ENCODE results near the gene CCDC47. TPM values are rescaled to one million over a fixed set of nuclear protein-coding genes. Genes with fewer than 3 reads are reported as not detected.

CCDC47 gene
- total RNA-seq, 6 experiments from 2014 or later = 70.5 to 83.2 (median 74.8) TPM

DNA sequence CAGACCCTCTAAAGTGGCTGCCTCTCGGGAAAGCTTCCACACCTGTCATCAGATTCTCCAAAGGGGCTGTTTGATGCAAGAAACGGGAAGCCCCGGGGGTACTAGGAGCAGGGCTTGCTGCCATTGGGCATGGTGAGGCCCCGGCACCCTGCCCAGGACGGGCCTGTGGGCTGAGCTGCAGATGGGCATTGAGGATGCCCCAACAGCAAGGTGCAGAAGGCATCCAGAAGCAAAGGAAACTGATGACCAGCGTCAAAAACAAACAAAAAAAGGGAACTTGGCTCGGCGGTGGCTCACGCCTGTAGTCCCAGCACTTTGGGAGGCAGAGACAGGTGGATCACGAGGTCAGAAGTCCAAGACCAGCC, 72.0 kb downstream of the CCDC47 start:
- no peak for DNase-seq
- H3K27me3 Mint-ChIP-seq (ENCODE audit: insufficient read depth) = peaks cover 7% of the 10 kb centered on the region
- H3K4me3 Mint-ChIP-seq = peak overlapping the region; percentile 43; the same call in 1 of the 2 replicates
- no peaks in the 10 kb centered on the region for H3K4me1 Mint-ChIP-seq (ENCODE audit: low read depth)
- peaks cover 9% of the 10 kb centered on the region; the same call in 1 of the 2 replicates for H3K36me3 Mint-ChIP-seq (ENCODE audit: low read depth)
- TF ChIP-seq, protein P1, sequence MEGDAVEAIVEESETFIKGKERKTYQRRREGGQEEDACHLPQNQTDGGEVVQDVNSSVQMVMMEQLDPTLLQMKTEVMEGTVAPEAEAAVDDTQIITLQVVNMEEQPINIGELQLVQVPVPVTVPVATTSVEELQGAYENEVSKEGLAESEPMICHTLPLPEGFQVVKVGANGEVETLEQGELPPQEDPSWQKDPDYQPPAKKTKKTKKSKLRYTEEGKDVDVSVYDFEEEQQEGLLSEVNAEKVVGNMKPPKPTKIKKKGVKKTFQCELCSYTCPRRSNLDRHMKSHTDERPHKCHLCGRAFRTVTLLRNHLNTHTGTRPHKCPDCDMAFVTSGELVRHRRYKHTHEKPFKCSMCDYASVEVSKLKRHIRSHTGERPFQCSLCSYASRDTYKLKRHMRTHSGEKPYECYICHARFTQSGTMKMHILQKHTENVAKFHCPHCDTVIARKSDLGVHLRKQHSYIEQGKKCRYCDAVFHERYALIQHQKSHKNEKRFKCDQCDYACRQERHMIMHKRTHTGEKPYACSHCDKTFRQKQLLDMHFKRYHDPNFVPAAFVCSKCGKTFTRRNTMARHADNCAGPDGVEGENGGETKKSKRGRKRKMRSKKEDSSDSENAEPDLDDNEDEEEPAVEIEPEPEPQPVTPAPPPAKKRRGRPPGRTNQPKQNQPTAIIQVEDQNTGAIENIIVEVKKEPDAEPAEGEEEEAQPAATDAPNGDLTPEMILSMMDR (IDR thresholded peaks at IDR 0.05) = no peak
- no peak overlapping the region for H3K27ac Mint-ChIP-seq
- H3K9me3 Mint-ChIP-seq = no peaks in the 10 kb centered on the region

DNA sequence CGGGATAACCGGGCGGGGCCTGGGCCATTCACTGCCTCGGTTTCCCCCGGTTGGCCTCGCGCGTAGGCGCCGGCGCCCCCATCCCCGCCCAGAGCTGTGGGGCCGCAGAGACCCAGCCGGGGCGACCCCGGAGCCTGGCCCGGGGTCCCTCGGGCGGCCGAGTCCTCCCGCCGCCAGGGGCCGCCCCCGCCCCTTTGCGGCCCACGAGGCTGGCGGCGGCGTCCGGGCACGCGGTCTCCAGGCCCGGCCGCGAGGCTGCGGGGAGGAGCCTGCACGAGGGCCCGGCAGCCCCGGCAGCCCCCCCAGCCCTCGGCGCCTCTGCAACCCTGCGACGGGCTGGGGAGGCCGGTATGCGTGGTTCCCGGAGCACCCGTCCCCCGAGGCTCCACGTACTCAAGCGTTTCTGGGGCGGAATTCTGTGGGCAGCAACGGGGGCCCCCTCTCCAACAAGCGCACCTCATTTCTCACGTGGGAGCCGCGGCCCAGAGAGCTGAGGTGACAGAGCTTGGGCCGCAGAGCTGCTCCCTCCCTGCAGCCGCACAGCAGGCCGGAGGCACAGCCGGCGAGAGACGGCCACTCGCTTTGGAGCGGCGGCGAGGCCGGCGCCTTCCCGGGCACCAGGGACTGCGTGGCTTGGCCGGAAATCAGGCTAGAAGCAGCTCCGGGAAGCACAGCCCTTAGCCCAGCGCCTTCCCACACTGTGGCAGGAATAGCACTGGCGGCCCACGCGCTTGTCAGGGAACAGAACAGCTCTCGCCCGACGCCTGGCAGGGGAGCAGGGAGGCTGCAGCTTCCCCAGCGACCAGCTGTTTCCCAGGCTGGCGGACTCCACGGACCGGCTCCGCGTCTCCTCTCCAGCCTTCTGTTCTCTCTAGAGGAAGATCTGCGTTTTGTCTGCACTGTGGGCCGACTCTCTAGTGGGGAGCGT, 72.6 kb downstream of the CCDC47 start:
- Mint-ChIP-seq H3K4me1 (ENCODE audit: low read depth) (no peaks in the 10 kb centered on the region), H3K9me3 (no peaks in the 10 kb centered on the region), H3K27ac (no peak overlapping the region), H3K4me3 (peak overlapping the region; percentile 43; the same call in 1 of the 2 replicates), H3K27me3 (ENCODE audit: insufficient read depth) (peaks cover 7% of the 10 kb centered on the region), H3K36me3 (ENCODE audit: low read depth) (peaks cover 9% of the 10 kb centered on the region; the same call in 1 of the 2 replicates)
- no peak for DNase-seq
- TF ChIP-seq, protein P1 (IDR thresholded peaks at IDR 0.05) = no peak; the same call in 1 of the 2 replicates

DNA sequence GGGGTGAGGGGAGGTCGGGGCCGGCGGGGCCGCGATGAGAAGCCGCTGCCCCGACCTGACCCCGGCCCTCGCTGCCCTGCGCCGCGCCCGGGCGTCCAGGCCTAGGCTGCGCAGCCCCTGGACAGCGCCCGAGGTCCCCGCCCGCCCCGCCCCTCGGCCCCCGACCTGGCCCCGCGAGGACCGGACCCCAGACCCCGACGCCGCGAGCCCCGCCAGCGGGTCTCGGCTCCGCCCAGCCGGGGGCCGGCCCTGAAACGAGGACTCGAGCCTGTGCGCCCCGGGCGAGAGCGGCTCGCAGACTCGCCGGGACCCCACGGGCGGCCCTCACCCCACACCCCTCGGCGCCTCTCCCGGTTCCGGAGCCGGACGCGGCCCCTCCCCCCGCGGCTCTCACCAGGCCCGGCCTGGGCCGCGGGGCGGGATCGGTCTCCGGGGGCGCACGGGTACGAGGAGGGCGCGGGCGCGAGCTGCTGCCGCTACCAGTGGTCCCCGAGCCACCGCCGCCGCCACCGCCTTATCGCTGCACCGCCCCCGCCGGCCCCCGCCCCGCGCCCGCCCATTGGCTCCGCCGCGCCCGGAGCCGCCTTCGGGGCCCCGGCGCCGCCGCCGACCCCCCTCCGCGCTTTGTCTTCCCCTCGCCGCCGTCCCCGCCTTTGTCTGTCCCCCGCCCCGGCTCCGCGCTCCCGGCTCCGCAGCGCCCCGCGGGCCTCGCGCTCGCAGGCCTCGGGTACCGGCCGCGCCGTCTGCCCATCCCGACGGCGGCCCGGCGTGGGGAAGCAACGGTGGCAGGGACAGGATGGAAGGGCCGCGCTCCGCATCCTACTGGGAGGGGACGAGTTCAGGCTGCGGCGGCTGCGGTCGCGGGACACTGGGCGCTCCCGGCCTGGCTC, 73.5 kb downstream of the CCDC47 start, which contains the start of gene LIMD2:
Gene LIMD2 (minus strand): TSS at position 488 of the 890 bp plus-strand sequence. CDS start 827 bp downstream, outside the sequence.
- Mint-ChIP-seq H3K4me3 (no peak within 1 kb of the TSS), H3K27me3 (ENCODE audit: insufficient read depth) (peaks cover 5% of the 10 kb centered on the region), H3K9me3 (no peaks in the 10 kb centered on the region), H3K4me1 (ENCODE audit: low read depth) (no peaks in the 10 kb centered on the region), H3K36me3 (ENCODE audit: low read depth) (peaks cover 9% of the 10 kb centered on the region; the same call in 1 of the 2 replicates), H3K27ac (no peak within 1 kb of the TSS)
- TF ChIP-seq, protein P1 (IDR thresholded peaks at IDR 0.05) = no peak
- no peak for DNase-seq

DNA sequence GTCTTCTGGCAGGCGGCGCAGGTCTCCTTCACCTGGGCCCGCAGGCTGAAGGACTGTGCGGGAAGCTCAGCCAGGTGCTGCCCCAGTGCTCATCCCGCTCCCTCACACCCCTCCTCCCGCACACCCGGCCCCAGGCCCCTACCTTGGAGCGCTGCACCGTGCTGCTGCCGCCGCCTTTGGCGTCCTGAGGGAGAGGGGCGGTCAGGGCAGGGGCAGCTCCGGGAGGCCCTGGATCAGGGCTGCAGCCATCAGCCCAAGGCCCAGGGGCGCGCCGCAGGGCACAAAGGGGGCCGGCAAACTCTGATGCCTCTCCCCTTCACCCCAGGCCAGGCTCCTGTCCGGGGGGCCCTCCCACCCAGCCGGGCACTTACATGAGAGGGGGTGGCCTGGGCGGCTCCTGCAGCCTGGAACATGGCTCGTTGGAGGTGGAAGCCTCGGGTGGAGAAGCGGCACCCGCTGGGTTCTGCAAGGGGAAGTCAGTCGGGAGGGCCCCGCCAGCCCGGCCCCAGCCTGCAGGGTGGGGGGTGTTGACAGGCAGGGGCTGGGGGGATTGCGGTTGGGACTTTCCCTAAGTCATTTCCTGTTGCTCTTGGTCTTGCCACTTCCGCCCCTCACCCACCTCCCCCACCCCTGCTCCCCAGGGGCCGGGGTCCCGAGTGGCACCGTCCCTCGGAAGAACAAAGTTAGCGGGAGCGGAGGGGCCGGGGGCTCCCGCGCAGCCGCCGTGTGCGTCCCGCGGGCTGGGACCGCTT, 74.3 kb downstream of the CCDC47 start:
- H3K36me3 Mint-ChIP-seq (ENCODE audit: low read depth) = peaks cover 9% of the 10 kb centered on the region; the same call in 1 of the 2 replicates
- no peak for DNase-seq
- H3K4me1 Mint-ChIP-seq (ENCODE audit: low read depth) = no peaks in the 10 kb centered on the region
- no peaks in the 10 kb centered on the region for H3K9me3 Mint-ChIP-seq
- H3K27me3 Mint-ChIP-seq (ENCODE audit: insufficient read depth) = peaks cover 5% of the 10 kb centered on the region
- no peak overlapping the region for H3K4me3 Mint-ChIP-seq
- TF ChIP-seq, protein P1 (IDR thresholded peaks at IDR 0.05) = no peak
- H3K27ac Mint-ChIP-seq = no peak overlapping the region
